GM19023 (cell line): Measurements from ENCODE around the gene FAM240A.
"Not testable (repeated sequence)": the region's sequence is repeated elsewhere in the genome, so short reads cannot be mapped to it uniquely, and the experiment has no call there.

Experiments
- ATAC-seq: cut with Tn5 transposase; IDR thresholded peaks from one replicate; pipeline ENCODE4 v1.9.1; 2021; ENCODE audit warnings: mild to moderate bottlenecking, moderate library complexity; ENCODE audit not compliant: unreplicated experiment

Gene FAM240A

GRCh38 chr3:46586738-46587246 lies 25.5 kb upstream of the FAM240A start:
- no peak for ATAC-seq

GRCh38 chr3:46587268-46587667 lies 25.1 kb upstream of the FAM240A start:
- not testable (repeated sequence) for ATAC-seq

GRCh38 chr3:46593274-46593862 lies 19.0 kb upstream of the FAM240A start:
- ATAC-seq = no peak

- ATAC-seq = no peak
These were observed 18.3 kb upstream of the FAM240A start for GRCh38 chr3:46593979-46594378.

GRCh38 chr3:46594723-46595122 lies 17.6 kb upstream of the FAM240A start:
- ATAC-seq = no peak

GRCh38 chr3:46595819-46596314 lies 16.5 kb upstream of the FAM240A start:
- ATAC-seq = no peak

GRCh38 chr3:46599590-46599989 lies 12.7 kb upstream of the FAM240A start:
- ATAC-seq = no peak

GRCh38 chr3:46603446-46604046 lies 8.8 kb upstream of the FAM240A start:
- no peak for ATAC-seq

GRCh38 chr3:46604127-46604526 lies 8.2 kb upstream of the FAM240A start:
- ATAC-seq = no peak

GRCh38 chr3:46607603-46608028 lies 4.7 kb upstream of the FAM240A start:
- no peak for ATAC-seq

- ATAC-seq = no peak
These were observed 3.1 kb upstream of the FAM240A start for GRCh38 chr3:46609212-46609721.

GRCh38 chr3:46609944-46610722 lies 2.2 kb upstream of the FAM240A start:
- ATAC-seq = no peak

GRCh38 chr3:46613313-46614005 lies 1.1 kb downstream of the FAM240A start:
- no peak for ATAC-seq

- ATAC-seq = no peak
These were observed 2.1 kb downstream of the FAM240A start for GRCh38 chr3:46614431-46614830.

GRCh38 chr3:46615050-46615775 lies 2.9 kb downstream of the FAM240A start:
- ATAC-seq = no peak

GRCh38 chr3:46615976-46616375 lies 3.7 kb downstream of the FAM240A start:
- ATAC-seq = no peak

- ATAC-seq = no peak
These were observed 5.6 kb downstream of the FAM240A start for GRCh38 chr3:46617941-46618340.

GRCh38 chr3:46619845-46620778 lies 7.8 kb downstream of the FAM240A start:
- no peak for ATAC-seq

GRCh38 chr3:46624533-46624932 lies 12.2 kb downstream of the FAM240A start:
- ATAC-seq = no peak
